HCT116 (cell line): ENCODE measurements around the gene MCOLN1.

Experiments used
- EZH2 ChIP-seq: fragments of 200-600 bp; sonication (generic); IDR thresholded peaks from 2 replicates; pipeline ENCODE4 v1.6.1; 2017; ENCODE audit warnings: antibody characterized with exemption, mixed run types
- POLR2A ChIP-seq: IDR thresholded peaks from 2 replicates; pipeline ENCODE4 v1.7.0; 2011; ENCODE audit warnings: borderline replicate concordance; ENCODE audit not compliant: insufficient read depth, insufficient read length; ENCODE audit errors: extremely low read depth
- POLR2AphosphoS5 ChIP-seq: IDR thresholded peaks from 2 replicates; pipeline ENCODE4 v1.6.1; 2011; ENCODE audit warnings: mild to moderate bottlenecking, low read depth, low read length, moderate library complexity
- SIN3A ChIP-seq: IDR thresholded peaks from 2 replicates; pipeline ENCODE4 v1.6.1; 2012; ENCODE audit warnings: low read depth
- SRF ChIP-seq: IDR thresholded peaks from 2 replicates; pipeline ENCODE4 v1.6.1; 2012; ENCODE audit warnings: low read depth
- TF ChIP-seq, protein P1 (sequence below): IDR thresholded peaks from 2 replicates; pipeline ENCODE4 v1.6.1; 2012; ENCODE audit warnings: low read depth
- TF ChIP-seq, protein P2 (sequence below), 3 experiments: fragments of 200-600 bp in 1 of 3; sonication (generic) in 1 of 3; IDR thresholded peaks in 2 of 3; conservative IDR thresholded peaks in 1 of 3; 2 replicates each; pipeline ENCODE4 v1.5.1; 2012 to 2017; ENCODE audit warnings: low read depth in 2 of 3, low read length in 2 of 3, antibody characterized with exemption in 1 of 3, borderline replicate concordance in 1 of 3, control low read depth in 1 of 3, mild to moderate bottlenecking in 1 of 3, mixed read lengths in 1 of 3, mixed run types in 1 of 3, moderate library complexity in 1 of 3; ENCODE audit not compliant: insufficient read depth in 1 of 3

- TF ChIP-seq, protein P1, sequence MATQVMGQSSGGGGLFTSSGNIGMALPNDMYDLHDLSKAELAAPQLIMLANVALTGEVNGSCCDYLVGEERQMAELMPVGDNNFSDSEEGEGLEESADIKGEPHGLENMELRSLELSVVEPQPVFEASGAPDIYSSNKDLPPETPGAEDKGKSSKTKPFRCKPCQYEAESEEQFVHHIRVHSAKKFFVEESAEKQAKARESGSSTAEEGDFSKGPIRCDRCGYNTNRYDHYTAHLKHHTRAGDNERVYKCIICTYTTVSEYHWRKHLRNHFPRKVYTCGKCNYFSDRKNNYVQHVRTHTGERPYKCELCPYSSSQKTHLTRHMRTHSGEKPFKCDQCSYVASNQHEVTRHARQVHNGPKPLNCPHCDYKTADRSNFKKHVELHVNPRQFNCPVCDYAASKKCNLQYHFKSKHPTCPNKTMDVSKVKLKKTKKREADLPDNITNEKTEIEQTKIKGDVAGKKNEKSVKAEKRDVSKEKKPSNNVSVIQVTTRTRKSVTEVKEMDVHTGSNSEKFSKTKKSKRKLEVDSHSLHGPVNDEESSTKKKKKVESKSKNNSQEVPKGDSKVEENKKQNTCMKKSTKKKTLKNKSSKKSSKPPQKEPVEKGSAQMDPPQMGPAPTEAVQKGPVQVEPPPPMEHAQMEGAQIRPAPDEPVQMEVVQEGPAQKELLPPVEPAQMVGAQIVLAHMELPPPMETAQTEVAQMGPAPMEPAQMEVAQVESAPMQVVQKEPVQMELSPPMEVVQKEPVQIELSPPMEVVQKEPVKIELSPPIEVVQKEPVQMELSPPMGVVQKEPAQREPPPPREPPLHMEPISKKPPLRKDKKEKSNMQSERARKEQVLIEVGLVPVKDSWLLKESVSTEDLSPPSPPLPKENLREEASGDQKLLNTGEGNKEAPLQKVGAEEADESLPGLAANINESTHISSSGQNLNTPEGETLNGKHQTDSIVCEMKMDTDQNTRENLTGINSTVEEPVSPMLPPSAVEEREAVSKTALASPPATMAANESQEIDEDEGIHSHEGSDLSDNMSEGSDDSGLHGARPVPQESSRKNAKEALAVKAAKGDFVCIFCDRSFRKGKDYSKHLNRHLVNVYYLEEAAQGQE, result no peak
- TF ChIP-seq, protein P2, sequence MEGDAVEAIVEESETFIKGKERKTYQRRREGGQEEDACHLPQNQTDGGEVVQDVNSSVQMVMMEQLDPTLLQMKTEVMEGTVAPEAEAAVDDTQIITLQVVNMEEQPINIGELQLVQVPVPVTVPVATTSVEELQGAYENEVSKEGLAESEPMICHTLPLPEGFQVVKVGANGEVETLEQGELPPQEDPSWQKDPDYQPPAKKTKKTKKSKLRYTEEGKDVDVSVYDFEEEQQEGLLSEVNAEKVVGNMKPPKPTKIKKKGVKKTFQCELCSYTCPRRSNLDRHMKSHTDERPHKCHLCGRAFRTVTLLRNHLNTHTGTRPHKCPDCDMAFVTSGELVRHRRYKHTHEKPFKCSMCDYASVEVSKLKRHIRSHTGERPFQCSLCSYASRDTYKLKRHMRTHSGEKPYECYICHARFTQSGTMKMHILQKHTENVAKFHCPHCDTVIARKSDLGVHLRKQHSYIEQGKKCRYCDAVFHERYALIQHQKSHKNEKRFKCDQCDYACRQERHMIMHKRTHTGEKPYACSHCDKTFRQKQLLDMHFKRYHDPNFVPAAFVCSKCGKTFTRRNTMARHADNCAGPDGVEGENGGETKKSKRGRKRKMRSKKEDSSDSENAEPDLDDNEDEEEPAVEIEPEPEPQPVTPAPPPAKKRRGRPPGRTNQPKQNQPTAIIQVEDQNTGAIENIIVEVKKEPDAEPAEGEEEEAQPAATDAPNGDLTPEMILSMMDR (IDR thresholded peaks at IDR 0.05 in 2 of 3, conservative IDR thresholded peaks at IDR 0.05 in 1 of 3; ENCODE audit: borderline replicate concordance in 1 of 3, insufficient read depth in 1 of 3, low read depth in 2 of 3, low read length in 2 of 3), result no peak
- no peak for TF ChIP-seq EZH2
- no peak for TF ChIP-seq SRF
- TF ChIP-seq SIN3A, result no peak
- TF ChIP-seq POLR2AphosphoS5, result no peak
- TF ChIP-seq POLR2A, result no peak
Measured at GRCh38 chr19:7528192-7528519, 5.7 kb downstream of the MCOLN1 start.
